Astrocyte (in vitro differentiated cells and primary cell): Measurements from ENCODE around the gene CTH.

Source experiments
- CTCF ChIP-seq: IDR thresholded peaks from 2 replicates; pipeline ENCODE4 v1.5.1; 2011; ENCODE audit warnings: low read depth, mild to moderate bottlenecking, inconsistent platforms, low read length, moderate library complexity; ENCODE audit not compliant: insufficient read depth
- EZH2 ChIP-seq: IDR thresholded peaks from 2 replicates; pipeline ENCODE4 v1.6.1; 2012; ENCODE audit warnings: mild to moderate bottlenecking, low read length, inconsistent platforms; ENCODE audit not compliant: insufficient read depth

- no peak for TF ChIP-seq CTCF
- no peak for TF ChIP-seq EZH2
Measured at GRCh38 chr1:70400335-70400734, 10.7 kb upstream of the CTH start.
